Cerebellar nuclear complex (tissue), 1 donor: ENCODE results near the gene MBOAT7.
A peak's percentile ranks its signal among the peaks of the same experiment; 100 is the strongest.
"Not testable (repeated sequence)": the region's sequence is repeated elsewhere in the genome, so short reads cannot be mapped to it uniquely, and the experiment has no call there.

Source experiments
- DNase-seq, 2 experiments: peaks; one replicate each; lab custom pipeline; 2025; lab: John Stamatoyannopoulos, UW

Gene MBOAT7

DNA sequence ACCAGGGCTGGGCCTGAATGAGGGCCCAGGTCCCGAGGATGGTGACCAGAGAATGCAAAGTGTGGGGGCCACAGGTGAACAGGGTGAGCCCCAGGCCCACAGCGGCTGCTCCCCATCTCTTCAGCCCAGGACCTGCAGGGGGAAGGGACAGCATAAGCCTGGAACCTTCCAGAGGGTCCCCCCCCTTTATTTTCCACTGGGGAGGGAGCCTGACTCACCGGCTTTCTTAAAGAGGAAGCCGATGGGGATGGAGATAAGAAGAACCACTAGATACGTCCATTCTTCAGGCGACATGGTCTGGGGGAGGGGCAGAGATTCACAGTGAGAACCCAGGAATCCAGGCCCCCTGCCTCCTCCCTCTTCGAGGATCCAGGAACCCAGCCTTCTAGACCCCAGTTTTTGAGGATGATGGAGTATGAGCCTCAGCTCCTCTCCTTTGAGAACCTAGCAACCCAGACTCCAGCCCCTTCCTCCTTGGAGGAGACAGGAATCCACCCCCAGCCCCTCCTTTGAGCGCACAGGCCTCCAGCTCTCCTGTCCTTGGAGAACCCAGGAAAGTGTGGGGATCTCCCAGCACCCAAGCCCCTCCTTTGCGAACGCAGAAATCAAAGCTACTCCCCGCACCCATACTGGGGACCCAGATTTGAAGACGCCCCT, 1.0 kb downstream of the MBOAT7 start:
- DNase-seq = no peak

DNA sequence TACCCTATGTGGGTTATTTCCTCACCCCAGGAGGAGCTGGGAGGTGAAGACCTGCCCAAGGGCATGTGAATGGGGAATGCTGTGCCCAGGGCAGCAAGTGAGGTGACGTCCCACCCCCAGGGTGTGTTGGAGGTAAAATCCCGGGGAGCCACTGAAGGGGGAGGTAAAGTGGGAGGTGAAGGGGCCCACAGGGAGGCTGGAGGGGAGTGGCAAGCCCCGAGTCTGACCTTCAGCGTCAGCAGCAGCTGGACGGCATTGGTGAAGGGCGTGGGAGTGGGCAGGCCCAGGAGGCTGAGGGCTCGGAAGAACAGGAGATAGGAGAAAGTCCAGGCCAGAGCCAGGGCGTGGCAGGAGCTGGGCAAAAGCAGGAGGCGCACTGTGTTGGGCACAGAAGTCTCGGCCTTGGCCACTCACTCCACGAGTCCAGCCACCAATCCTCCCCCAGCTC, 2.4 kb downstream of the MBOAT7 start:
- DNase-seq = no peak

DNA sequence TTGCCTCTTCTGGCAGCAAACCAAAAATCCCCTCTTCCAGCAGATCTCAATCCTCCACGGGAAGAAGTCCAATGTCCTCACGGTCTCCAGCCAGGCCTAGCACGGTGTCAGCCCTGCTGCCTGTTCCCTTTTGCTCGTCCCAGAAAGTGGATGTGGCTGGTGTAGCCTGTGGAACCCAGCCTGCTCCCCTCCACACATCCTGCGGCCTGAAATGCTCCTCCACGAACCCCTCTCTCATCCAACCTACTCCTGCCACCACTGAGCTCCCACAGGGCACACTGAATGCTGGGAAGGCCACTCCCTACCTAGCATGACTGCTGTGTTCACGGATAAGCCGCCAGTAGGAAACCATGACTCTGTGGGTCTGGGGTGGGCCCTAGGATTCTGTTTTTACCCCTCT, 3.0 kb downstream of the MBOAT7 start:
- no peak for DNase-seq

DNA sequence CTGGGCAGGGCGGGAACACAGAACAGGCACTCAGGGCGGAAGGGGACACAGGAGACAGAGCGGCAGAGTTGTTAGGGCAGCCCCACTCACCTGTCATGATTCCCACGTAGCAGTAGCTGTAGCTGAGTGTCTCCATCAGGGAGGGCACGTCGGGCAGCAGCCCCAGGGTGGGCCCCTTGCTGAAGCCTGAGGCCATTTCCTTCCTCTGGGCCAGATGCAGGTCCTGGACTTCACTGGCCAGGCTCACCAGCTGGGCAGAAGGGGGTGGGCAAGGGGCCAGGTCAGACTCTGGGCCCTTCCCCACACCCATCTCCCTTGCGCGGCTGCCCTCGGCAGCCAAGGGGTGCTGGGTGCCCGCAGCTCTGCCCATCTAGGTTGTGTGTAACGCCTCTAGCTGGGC, 5.9 kb downstream of the MBOAT7 start:
- DNase-seq = no peak

DNA sequence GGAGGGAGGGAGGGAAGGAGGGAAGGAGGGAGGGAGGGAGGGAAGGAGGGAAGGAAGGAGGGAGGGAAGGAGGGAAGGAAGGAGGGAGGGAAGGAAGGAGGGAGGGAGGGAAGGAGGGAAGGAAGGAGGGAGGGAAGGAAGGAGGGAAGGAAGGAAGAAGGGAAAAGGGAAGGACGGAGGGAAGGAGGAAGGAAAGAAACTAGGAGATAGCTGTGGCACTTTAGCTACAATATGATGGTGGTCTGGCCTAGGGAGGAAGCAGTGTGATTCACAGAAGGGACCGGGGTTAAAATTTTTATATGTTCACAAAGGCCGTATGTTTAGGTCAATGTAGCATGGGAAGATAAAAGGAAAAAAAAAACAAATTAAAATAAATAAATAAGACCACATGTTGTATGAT, 7.5 kb downstream of the MBOAT7 start:
- not testable (repeated sequence) for DNase-seq

DNA sequence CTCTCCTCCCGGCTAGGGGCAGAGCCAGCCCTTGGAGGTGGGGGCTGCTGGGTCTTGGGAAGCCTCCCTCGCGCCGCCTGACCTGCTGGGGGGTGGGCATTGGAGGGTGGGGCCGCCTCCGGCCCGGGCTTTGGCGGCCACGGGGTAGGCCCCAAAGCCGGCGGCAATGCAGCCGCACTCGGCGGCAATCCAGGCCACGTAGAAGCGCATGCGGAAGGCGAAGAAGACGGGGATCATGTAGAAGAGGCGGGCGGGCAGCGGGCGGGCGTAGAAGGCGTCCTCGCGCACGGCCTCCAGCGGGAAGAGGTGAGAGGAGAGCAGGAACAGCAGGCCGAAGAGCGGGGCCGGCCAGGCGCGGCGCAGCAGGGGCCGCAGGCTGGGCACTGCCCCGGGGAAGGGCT, 8.7 kb downstream of the MBOAT7 start:
- DNase-seq = no peak

DNA sequence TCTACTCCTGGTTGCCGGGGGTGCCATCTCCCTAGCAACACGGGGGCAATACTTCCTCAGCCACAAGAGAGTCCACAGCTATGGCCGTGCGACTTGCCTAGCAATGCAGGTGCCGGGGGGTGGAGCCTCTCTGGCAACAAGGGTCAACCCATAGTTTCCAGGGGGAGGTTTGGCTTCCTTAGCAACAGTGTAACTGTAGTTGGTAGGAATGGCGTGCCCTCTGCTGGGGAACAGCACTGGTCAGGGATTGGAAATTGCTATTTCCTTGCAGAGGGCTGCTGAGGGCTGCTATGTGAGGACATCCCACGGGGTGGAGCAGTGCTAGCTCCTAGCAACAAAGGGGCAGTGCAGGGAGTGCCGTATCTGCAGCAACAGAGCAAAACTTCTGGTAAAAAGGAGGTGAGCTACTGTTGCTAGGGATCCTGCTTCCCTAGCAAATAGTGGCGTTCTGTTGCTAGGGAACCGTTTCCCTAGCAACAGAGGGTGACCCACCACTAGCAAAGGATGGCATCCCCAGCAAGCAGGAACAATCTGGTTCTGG, 9.4 kb downstream of the MBOAT7 start:
- no peak for DNase-seq

DNA sequence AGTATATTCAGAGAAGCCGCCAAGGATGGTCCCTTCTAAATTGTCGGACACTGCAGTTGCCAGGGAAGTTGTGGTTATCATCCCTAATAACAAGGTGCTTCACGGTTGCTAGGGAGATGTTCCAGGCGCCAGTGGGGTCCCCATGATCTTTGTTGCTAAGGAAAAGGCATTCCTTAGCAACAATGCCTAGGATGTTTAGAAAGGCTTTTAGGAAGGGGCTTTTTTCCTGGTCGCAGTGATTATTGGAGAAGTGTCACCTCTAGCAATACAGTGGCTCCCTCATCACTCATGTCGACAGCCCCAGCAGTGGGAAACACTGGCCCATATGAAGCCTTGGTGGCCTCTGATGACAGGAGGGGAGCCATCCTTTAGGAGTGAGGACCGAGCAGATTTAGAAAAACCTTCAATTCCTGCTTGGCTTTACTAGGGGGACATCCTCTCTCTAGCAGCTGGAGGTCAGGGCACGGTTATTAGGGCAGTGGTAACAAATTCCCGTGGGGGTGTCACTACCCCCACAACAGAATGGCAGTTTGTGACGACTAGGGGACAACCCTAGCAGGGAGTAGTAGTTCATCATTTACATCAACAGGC, 10.0 kb downstream of the MBOAT7 start:
- no peak for DNase-seq

DNA sequence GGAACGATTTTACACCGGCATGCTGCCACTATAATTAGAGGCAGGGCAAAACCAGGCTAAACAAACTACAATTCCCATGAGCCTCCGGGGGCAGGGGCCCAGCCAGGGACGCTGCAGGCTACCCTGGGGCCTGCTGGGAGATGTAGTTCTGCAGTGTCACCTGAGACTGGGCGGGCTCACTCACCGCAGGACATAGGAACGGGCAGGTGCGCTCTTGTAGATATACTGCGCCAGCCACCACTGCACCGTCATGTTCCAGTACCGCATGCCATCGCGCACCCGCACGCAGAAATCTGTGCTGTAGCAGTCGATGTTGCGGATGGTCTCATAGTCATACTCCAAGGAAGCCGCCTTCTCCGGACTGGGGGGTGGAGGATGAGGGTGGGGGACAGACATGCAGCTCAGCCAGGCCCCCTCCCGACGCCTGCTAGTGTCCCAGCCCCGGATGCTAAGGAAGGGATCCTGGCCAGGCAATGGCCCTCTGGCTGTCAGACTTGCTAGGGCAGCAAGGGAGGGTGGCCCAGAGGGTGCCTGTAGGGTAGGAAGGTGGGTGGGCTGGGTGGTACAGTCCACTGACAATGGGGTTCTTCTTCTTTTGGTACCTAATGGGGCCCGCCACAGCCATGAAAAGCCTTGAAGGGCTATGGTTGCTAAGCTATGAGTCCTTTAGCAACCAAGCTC, 10.7 kb downstream of the MBOAT7 start:
- peak in 1 of 2 experiments; percentile 41 for DNase-seq

DNA sequence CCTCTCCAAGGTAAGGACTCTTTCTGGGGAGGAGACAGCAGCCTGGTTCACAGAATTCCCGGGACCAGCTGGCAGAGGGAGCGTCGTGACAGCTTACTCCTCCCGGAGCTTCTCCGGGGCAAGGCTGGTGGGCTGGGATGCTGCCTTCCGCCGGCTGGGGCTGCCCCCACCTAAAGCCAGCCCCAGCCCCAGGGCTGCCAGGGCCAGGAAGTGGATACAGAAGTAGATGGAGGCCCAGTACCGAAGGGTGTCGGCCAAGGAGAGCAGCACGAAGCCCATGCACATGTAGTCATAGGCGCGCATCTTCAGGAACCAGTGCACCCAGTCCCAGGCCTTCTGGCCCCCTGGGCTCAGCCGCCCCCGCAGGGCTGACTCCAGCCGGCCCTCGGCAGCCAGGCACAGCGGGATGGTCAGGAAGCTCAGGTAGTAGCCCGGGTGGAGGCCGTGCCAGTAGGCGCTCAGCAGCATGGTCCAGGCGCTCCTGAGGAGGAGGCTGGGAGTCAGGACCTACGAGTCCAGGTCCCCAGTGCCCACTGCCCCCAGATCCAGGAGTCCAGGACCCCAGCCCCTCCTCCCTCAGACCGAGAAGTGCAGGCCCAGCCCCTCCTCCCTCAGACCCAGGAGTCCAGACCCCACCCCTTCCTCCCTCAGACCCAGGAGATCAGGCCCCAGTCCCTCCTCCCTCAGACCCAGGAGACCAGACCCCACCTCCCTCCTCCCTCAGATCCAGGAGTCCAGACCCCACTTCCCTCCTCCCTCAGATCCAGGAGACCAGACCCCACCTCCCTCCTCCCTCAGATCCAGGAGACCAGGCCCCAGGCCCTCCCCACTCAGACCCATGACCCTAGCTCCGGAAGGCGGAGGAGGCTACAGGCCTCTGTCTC, 15.2 kb downstream of the MBOAT7 start:
- DNase-seq = no peak

DNA sequence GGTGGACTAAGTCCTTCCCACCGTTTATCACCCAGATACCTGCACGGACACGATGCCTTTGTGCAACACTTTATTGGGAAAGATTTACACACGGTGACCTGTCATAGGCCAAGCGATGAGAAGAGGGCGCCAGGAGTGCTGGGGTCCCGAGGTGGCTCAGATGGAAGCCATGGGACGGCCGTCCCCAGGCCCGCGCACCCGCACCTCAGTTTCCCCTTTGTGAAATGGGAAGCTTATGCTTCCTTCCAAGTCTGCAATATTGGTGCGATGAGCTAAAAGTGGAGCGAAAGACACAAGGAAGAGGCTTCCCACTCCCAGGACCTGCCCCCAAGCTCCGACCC, 16.1 kb downstream of the MBOAT7 start:
- no peak for DNase-seq

DNA sequence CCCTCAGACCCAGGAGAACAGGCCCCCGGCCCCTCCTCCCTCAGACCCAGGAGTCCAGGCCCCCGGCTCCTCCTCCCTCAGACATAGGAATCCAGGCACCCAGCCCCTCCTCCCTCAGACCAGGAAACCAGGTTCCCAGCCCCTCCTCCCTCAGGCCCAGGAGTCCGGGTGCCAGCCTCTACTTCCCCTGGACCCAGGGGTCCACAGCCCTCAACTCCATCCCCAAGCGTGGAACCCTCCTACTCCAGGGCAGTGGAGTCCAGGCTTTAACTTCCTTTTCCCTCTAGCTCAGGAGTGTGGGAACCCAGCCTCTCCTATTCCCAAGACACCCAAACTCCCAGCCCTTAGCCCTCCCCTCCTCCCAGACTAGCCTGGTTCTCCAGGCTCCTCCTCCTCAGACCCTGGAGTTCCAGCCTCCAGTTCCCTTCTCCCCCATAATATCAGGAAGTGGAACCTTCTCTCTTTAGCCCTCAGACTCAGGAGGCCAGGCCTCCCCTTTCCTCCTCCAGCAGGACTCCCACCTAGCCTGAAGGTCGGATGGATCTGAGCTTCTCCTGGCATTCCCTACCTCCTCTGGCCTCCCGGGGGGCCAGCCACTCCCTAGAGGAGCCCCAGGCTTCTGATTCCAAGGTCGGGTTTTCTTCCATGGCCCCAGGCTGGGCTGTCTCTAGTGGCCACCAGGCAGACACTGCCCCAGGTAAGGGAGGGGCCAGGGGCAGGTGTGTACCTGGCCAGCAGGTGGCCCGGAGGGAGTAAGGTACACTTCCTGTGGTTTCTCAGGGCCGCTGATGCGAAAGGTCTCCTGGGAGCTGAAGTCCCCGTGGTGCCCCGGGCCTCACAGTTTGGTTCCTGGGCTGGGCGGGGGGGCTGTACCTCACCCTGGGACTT, 16.7 kb downstream of the MBOAT7 start, which contains the start of gene TMC4:
Gene TMC4, minus strand, starts transcription at position 690 of the 888 bp plus-strand sequence. Its CDS starts 43 bp downstream, at position 647.
- no peak for DNase-seq

DNA sequence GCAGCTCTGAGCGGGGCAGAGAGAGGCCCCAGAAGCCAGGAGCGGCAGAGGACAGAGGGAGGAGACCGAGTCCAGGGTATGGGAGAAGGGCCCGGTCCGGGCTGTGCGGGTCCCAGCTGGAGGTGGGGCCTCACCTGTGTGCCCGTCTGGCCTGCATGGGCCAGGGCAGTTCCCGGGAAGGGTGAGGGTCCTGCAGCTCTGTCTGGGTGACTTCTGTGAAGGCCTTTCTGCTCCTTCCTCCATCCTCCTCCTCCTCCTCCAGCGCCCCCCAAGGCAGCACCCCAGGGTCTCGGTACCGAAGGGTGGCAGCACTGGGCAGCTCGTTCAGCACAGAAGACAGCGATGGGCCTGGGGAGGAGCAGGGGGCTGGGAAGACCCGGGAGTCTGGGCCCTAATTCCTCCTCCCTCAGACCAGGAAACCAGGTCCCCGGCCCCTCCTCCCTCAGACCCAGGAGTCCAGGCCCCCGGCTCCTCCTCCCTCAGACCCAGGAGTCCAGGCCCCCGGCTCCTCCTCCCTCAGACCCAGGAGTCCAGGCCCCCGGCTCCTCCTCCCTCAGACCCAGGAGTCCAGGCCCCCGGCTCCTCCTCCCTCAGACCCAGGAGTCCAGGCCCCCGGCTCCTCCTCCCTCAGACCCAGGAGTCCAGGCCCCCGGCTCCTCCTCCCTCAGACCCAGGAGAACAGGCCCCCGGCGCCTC, 17.5 kb downstream of the MBOAT7 start:
- not testable (repeated sequence) for DNase-seq

DNA sequence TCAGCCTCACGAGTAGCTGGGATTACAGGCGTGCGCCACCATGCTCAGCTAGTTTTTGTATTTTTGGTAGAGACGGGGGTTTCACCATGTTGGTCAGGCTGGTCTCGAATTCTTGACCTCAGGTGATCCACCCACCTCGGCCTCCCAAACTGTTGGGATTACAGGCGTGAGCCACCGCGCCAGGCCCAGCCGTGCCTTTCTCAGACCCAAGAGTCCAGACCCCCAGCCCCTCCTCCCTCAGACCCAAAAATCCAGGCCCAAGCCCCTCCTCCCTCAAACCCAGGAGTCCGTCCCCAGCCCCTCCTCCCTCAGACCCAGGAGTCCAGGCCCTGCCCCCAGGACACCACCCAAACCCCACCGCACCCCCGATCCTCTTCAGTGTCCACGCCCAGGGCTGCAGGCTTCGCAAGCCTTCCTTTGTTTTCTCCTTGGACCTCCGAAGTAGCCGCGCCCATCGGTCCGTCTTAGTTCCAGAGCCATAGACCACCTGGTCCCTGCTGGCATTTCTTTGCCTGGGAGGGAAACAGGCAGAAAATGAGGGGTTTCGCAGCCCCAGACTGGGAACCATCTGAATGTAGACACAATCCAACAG, 20.1 kb downstream of the MBOAT7 start:
- no peak for DNase-seq

DNA sequence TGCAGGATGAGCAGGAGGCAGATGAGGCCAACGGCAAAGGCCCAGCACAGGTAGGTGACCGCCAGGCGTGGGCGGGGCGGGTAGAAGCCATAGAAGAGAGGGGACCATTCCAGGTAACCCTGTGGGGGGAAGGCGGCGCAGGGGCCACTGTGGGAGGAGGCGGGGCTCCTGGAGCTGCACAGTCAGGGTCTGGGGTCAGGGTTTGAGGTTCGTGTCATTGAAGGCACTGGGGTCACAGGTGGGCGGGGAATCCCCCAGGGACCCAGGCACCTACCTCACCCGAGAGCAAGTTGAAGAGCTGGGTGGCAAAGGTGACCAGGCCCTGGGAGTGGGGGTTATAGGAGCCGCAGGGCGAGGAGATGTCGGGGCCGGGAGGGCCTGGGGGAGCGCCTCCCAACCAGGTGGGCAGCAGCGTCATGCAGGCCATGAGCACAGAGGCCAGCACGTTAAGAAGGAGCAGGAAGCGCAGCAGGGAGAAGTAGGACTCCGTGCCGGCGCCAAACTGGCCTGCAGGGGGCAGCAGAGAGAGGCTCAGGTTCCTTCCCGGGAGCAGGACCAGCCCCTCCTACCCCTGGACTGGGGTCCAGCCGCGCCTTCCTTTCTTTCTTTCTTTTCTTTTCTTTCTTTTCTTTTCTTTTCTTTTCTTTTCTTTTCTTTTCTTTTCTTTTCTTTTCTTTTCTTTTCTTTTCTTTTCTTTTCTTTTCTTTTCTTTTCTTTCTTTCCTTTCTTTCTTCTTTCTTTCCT, 21.0 kb downstream of the MBOAT7 start:
- DNase-seq = peak in 1 of 2 experiments; percentile 22

DNA sequence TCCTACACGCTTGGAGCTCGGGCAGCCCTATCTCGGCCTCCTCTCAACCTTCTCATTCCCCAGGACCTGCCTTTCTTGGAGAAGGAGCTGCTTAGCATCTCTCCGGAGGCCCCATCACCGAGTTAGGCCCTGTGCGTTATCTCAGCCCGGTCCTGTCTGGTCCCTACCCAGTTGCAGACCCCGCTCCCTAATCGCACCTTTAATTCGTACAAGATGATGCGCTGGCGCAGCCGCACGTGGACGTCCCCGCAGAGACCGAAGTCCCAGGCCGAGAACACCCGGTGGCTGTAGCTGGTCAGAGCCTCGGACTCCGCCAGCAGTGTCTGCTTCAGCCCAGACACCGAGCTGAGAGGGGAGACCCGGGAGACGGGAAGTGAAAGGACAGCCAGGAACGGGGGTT, 24.2 kb downstream of the MBOAT7 start:
- DNase-seq = no peak

DNA sequence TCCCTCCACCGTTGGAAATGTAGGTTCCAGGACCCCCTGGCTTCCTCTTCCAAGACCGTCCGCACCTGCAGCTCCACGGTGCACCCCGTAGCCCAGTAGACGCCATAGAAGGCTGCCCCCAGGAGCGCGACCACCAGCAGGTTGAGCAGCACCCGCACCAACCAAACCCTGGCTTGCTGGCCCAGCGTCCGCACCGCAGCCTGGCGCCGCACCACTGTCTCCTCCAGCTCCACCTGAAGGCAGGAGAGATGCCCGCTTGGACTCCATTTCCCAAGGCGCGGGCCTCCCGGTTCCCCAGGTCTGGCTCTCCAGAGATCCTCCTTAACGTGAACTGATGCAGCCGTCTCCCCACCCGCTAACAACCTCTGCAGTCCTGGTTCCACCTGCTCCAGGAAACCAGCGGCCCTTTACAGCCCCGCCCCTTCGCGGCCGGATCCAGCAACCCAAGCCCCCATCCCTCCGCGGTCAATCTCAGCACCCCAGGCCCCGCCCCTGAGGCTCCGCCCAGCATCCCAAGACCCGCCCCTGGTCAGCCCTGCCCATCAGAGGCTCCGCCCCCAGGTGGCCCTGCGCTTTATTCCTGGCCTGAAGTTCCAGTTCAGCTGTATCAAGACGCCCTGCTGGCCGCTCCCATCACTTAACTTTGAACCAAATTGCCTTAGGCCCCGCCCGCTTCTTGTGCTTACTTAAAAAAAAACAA, 24.9 kb downstream of the MBOAT7 start:
- DNase-seq = no peak

DNA sequence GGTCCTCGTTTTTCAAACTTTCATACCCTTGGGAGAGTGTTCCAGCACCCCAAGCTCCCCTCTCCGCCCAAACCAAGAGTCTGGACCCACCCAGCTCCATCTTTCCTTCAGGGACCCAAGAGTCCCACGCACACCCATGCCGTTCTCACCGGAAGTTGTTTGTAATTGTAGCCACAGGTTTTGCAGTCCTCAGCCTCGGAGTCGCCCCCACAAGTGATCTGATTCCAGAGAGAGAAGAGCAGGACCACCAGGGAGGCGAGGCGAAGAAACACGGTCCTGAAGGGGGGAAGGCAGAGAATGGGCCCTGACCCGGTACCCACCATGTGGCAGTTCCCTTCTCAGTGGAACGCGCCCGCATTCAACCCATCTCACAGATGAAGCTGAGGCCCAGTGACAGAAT, 26.5 kb downstream of the MBOAT7 start:
- no peak for DNase-seq
